Motor neuron (in vitro differentiated cells): ENCODE results near the gene AMIGO3. TPM values are rescaled to one million over a fixed set of nuclear protein-coding genes. Genes with fewer than 3 reads are reported as not detected.
"Not testable (repeated sequence)": the region's sequence is repeated elsewhere in the genome, so short reads cannot be mapped to it uniquely, and the experiment has no call there.

Source experiments
- ATAC-seq, 8 experiments: fragments of 200-7000 bp; cut with Tn5 transposase; replicated peaks in 6 of 8; 2 replicates each; pipeline ENCODE4 v1.8.0; 2021; ENCODE audit warnings: mild to moderate bottlenecking in 8 of 8, moderate library complexity in 8 of 8
- H3K27ac ChIP-seq, 2 donors: fragments of 250-450 bp; sonication (Bioruptor Pico); 2 replicates each; pipeline ENCODE4 v1.9.0; 2021; ENCODE audit warnings: antibody characterized with exemption in 2 of 2, mild to moderate bottlenecking in 2 of 2, moderate library complexity in 1 of 2
- H3K4me1 ChIP-seq, 2 donors: fragments of 250-450 bp; sonication (Bioruptor Pico); replicated peaks in 1 of 2; 2 replicates each; pipeline ENCODE4 v1.6.1; 2021; ENCODE audit warnings: antibody characterized with exemption in 2 of 2, mild to moderate bottlenecking in 2 of 2, moderate library complexity in 1 of 2
- H3K4me3 ChIP-seq, 5 donors: fragments of 250-450 bp; sonication (Bioruptor Pico); 2 replicates each; pipeline ENCODE4 v1.9.0; 2021; ENCODE audit warnings: antibody characterized with exemption in 5 of 5, mild to moderate bottlenecking in 5 of 5, moderate library complexity in 4 of 5
- WGBS, 10 experiments: fragments of 450-650 bp; shearing (Covaris generic); methylation state at CpG; one replicate each; pipeline ENCODE4 v1.0.0; 2022; 5-methylcytosine and 5-hydroxymethylcytosine counted together
- in situ Hi-C, 9 experiments: fragments of 400-800 bp; cut with MboI; loops; one replicate each; pipeline ENCODE4 v1.15.0; 2021; ENCODE audit warnings: low sequenced_read_pairs in 9 of 9, low pct_unique_long_range_greater_than_20kb in 2 of 9; ENCODE audit not compliant: unreplicated experiment in 9 of 9
- total RNA-seq, 8 experiments: library from RNA; unstranded; fragments of 300-600 nt; gene quantifications; 2 replicates each; pipeline versions ENCODE4 v1.2.3 to v1.2.4, GENCODE V29; 2022

The AMIGO3 gene
- total RNA-seq, 8 experiments from 2014 or later, result 0.82 to 3.8 (median 2.3) TPM; not detected in 1

- WGBS, 10 experiments, result 67 to 100% methylated on average over 1 to 6 of the region's 21 CpGs; no CpG with 5 or more reads in 8 of the 10 experiments
- H3K4me1 ChIP-seq, result no peaks in the 10 kb centered on the region
- H3K27ac ChIP-seq, result no peak overlapping the region
- in situ Hi-C loops, result no loop called here
- peak in 2 of 8 experiments; percentile 11 to 25 for ATAC-seq
- no peak overlapping the region for H3K4me3 ChIP-seq
Measured at GRCh38 chr3:49701388-49702077, 18.0 kb downstream of the AMIGO3 start.

DNA sequence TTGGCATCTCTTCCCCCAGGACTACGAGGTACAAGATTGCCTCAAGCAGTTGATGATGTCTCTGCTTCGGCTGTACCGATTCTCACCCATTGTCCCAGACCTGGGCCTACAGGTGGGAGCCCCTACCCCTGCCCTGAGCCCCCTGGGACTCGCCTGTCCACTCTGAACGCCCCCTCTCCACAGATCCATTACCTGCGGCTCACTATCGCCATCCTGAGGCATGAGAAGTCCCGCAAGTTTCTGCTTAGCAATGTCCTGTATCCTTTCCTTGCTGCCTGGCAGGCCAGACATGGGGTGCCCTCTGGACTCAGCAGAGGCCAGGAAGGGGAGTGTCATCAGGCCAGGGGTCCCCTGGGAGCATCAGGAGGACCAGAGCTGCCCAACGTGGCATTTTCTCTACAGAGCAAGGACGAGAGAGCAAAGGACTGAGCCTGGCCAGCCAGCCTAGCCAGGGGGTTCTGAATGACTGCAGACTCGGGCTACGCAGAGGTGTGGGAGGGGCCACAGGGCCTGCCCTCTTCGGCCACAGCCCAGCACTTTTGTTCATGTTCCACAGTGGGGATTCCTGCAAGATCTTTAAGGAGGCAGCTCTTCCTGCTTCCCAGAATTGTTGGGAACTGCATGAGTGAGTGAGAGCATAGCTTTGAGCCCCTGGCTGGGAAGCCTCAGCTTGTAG, 18.9 kb downstream of the AMIGO3 start:
- in situ Hi-C loops, result no loop called here
- Histone ChIP-seq H3K4me3 (no peak overlapping the region), H3K27ac (no peak overlapping the region), H3K4me1 (no peaks in the 10 kb centered on the region)
- 53 to 100% (median 72%) methylated on average over 2 to 6 of the region's 13 CpGs; no CpG with 5 or more reads in 5 of the 10 experiments for WGBS, 10 experiments
- no peak for ATAC-seq

- Histone ChIP-seq H3K27ac (no peak overlapping the region), H3K4me3 (no peak overlapping the region), H3K4me1 (no peaks in the 10 kb centered on the region)
- 69 to 100% (median 87%) methylated on average over 1 to 6 of the region's 8 CpGs; no CpG with 5 or more reads in 4 of the 10 experiments for WGBS, 10 experiments
- in situ Hi-C loops, result no loop called here
- no peak for ATAC-seq
Measured at GRCh38 chr3:49700014-49700413, 19.5 kb downstream of the AMIGO3 start.

DNA sequence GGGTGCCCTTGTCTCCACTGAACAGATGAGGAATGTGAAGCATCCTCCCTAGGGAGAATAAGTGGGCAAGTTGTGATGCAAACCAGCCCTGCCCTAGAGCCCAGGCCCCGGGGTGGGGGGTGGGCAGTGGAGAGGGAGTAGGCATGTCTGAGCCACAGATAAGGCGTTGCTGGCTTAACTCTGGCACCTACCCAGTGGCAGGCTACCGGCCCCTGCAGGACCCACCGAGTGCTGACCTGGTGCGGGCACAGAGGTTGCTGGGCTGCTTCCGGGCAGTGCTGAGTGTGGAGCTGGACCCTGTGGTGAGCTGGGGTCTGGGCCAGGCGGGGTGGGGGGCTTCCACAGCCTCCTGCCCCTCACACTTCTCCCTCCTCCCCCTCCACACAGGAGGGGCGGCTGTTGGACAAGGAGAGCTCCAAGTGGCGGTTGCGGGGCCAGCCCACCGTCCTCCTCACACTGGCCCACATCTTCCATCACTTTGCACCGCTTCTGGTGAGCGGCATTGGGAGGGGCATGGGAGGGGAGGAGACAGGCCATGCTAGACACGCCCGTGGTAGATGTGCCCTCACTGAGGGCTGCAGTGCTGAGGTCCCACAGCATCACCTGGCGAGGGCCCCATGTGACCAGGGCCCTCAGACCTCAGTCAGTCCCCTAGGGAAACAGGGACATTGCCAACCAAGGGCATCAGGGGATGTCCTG, 20.1 kb downstream of the AMIGO3 start:
- ATAC-seq, result peak in 1 of 8 experiments; percentile 4
- H3K4me1 ChIP-seq, result no peaks in the 10 kb centered on the region
- 75 to 100% (median 81%) methylated on average over 2 to 3 of the region's 16 CpGs; no CpG with 5 or more reads in 7 of the 10 experiments for WGBS, 10 experiments

GRCh38 chr3:49695350-49696015, 24.0 kb downstream of the AMIGO3 start:
- H3K4me1 ChIP-seq, in situ Hi-C loops, H3K27ac ChIP-seq, H3K4me3 ChIP-seq: not testable (repeated sequence)
- peak in 3 of 8 experiments; percentile 10 to 69 (median 41) for ATAC-seq
- no CpG with 5 or more reads among the region's 4 CpGs for WGBS, 10 experiments

More for the DNA sequence above, 20.1 kb downstream of the AMIGO3 start:
- in situ Hi-C loops, result no loop called here
- Histone ChIP-seq H3K4me3 (no peak overlapping the region), H3K27ac (no peak overlapping the region)

DNA sequence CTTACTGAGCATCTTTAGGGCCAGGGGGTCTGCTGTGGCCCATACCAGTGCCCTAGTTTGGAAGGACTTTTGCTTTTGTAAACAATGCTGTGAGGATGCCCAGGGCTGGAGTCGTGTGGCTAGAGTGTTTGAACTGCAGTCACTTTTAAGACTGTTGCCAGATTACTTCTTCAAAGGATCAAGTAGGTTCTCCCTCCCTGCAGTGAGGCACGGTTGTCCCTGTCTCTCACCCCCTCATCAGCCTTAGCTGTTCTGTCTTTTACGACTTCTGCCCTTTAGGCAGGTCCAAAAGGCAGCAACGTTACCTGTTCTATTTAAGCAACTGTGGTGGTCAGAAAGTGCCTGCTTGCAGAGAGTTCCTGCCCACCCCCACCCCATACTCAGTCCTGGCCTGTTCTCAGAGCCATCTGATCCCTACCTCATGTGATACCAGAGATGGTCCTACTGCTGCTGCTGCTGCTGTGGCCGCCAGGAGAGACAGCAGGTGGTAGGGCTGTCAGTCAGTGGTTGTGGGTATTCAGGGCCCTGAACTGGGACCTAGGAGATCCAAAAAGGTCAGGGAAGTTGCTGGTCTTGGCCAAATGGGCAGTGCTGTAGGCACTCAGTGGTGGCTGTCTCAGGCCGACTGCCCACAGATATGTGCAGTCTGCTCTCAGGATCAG, 24.9 kb downstream of the AMIGO3 start:
- in situ Hi-C loops, ATAC-seq, H3K4me3 ChIP-seq, H3K4me1 ChIP-seq, H3K27ac ChIP-seq: not testable (repeated sequence)
- WGBS, 10 experiments, result 40 to 100% (median 60%) methylated on average over 1 to 2 of the region's 6 CpGs; no CpG with 5 or more reads in 5 of the 10 experiments

GRCh38 chr3:49691481-49691880, 28.0 kb downstream of the AMIGO3 start:
- H3K4me1 ChIP-seq, in situ Hi-C loops, H3K4me3 ChIP-seq, ATAC-seq, H3K27ac ChIP-seq: not testable (repeated sequence)
- WGBS, 10 experiments, result 90% methylated on average over 2 of the region's 3 CpGs; no CpG with 5 or more reads in 9 of the 10 experiments

- no CpG with 5 or more reads among the region's 3 CpGs for WGBS, 10 experiments
- H3K4me3 ChIP-seq, ATAC-seq: not testable (repeated sequence)
Measured at GRCh38 chr3:49690856-49691255, 28.6 kb downstream of the AMIGO3 start.

GRCh38 chr3:49689908-49690624, 29.4 kb downstream of the AMIGO3 start:
- peak in 1 of 8 experiments; percentile 4 for ATAC-seq
- 0 to 40% (median 6%) methylated on average over 1 to 8 of the region's 16 CpGs; no CpG with 5 or more reads in 1 of the 10 experiments for WGBS, 10 experiments
- H3K4me1 ChIP-seq, in situ Hi-C loops: not testable (repeated sequence)
- peak overlapping the region; percentile 32 to 66 for H3K27ac ChIP-seq
- peak overlapping the region; percentile 64 to 95 (median 66) for H3K4me3 ChIP-seq

More at GRCh38 chr3:49690856-49691255, 28.6 kb downstream of the AMIGO3 start:
- H3K27ac ChIP-seq, in situ Hi-C loops, H3K4me1 ChIP-seq: not testable (repeated sequence)

- in situ Hi-C loops, result no loop called here
- peak within 1 kb of the TSS; percentile 46 to 67 for H3K27ac ChIP-seq
- WGBS, 10 experiments, result 0% methylated on average over 2 to 12 of the region's 66 CpGs; no CpG with 5 or more reads in 6 of the 10 experiments
- H3K4me1 ChIP-seq, result peaks cover 8 to 9% of the 10 kb centered on the region in 2 donors
- ATAC-seq, result peak; percentile 73 to 90 (median 84)
- peak within 1 kb of the TSS; percentile 64 to 95 (median 66) for H3K4me3 ChIP-seq
Measured at GRCh38 chr3:49689046-49689907, 30.2 kb downstream of the AMIGO3 start, which contains the start of the genes MST1 and RNF123. Gene MST1, minus strand, starts transcription at chr3:49689474. Its CDS starts 783 bp downstream, at chr3:49688691. Gene RNF123, plus strand, starts transcription at chr3:49689557. Its CDS starts 1,609 bp downstream, at chr3:49691166.
